GM19324 (cell line): ENCODE data around the gene CDC42BPB.
"Not testable (repeated sequence)": the region's sequence is repeated elsewhere in the genome, so short reads cannot be mapped to it uniquely, and the experiment has no call there.

Source experiments
- ATAC-seq: cut with Tn5 transposase; IDR thresholded peaks from one replicate; pipeline ENCODE4 v1.9.1; 2021; ENCODE audit warnings: mild to moderate bottlenecking, moderate library complexity; ENCODE audit not compliant: unreplicated experiment, low FRiP score

CDC42BPB gene

GRCh38 chr14:102932484-102933248, 124.7 kb downstream of the CDC42BPB start:
- ATAC-seq = no peak

- ATAC-seq = no peak
Observed at GRCh38 chr14:102931580-102932285, 125.6 kb downstream of the CDC42BPB start.

DNA sequence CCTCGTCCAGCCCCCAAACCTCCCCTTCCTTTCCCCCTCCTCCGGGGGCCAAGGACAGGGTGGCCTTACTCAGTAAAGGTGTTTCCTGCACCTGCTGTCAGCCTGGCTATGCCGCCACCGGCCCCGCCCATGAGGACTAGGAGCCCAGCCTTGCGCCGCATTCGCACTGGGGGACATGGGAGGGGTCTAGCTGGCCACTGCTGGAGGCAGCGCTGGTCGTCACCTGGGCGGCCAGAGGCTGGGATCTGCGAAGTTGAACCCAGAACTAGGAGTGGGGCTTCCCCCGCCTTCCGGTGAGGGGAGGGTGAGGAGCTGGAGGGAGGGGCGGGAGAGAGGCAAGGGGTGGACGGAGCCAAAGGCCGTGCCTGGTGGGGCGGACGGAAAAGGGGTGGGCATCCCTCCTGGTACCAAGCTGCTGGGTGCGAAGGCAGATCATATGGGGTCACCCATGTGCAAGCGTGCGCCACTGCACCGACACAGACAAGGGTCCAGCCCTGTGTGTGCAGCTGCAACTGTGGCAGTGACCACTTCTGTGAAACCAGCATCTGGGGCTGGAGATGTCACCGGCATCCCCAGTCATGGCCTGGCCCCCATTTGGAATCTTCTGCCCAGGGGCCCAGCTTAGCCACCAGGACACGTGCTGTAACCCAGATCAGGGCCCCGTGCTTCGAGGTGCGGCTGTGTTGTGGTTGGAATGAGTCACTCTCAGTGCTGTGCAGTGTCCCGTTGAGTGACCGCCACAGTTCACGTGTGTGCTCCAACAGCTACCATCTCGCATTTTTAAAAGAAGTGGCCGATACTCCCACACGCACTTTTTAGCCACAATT, 126.4 kb downstream of the CDC42BPB start:
- no peak for ATAC-seq

GRCh38 chr14:102930138-102930752, 127.1 kb downstream of the CDC42BPB start:
- ATAC-seq = no peak

GRCh38 chr14:102929241-102930137, 127.9 kb downstream of the CDC42BPB start:
- ATAC-seq = no peak

DNA sequence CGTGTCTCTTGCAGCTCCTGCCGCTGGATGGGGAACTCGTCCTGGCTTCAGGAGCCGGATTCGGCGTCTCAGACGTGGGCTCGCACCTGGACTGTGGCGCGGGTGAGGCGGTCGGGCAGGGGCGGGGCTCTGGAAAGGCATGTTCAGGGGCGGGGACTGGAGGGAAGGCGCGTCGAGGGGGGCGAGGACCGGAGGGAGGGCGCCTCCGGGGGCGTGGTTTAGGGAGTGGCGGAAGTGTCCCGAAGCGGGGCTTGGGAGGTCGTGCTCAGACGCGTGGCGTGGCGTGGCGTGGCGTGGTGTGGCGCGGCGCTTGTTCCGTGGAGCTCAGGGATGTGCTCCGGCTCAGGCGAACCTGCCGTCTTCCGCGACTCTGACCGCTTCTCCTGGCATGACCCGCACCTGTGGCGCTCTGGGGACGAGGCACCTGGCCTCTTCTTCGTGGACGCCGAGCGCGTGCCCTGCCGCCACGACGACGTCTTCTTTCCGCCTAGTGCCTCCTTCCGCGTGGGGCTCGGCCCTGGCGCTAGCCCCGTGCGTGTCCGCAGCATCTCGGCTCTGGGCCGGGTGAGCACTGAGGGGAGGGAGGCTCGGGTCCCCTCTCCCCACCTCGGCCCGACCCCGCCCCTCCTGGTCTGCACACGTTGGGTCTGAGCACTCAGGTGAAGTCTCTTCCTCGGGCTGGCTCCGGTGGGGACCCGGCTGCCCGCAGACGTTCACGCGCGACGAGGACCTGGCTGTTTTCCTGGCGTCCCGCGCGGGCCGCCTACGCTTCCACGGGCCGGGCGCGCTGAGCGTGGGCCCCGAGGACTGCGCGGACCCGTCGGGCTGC, 128.7 kb downstream of the CDC42BPB start:
- ATAC-seq = peak; percentile 50

DNA sequence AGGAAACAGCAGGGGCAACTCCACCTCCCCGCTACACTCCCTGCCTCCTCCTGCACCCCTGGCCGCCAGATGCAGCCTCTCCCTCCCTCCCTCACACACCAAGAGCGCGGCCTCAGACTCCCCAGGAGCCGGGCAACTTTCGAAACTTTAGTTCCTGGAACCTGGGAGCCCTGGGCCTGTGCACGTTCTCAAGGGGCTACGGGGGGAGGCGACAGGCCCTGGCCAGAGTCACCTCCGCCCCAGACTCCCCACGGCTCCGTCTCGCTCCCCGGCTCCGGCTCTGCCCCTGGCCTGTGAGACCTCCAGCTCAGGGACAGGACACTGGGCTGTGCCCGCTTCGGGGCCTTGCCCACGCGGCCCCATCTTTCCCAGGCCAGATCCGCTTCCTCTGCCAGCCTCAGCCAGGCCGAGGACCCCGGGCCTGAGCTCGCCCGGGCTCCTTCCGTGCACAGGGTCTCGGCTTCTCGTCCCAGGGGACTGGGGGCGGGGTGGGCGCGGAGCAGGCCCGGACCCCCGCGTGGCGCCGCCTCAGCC, 129.4 kb downstream of the CDC42BPB start:
- peak; percentile 11 for ATAC-seq

GRCh38 chr14:102927346-102927877, 129.9 kb downstream of the CDC42BPB start:
- ATAC-seq = no peak

DNA sequence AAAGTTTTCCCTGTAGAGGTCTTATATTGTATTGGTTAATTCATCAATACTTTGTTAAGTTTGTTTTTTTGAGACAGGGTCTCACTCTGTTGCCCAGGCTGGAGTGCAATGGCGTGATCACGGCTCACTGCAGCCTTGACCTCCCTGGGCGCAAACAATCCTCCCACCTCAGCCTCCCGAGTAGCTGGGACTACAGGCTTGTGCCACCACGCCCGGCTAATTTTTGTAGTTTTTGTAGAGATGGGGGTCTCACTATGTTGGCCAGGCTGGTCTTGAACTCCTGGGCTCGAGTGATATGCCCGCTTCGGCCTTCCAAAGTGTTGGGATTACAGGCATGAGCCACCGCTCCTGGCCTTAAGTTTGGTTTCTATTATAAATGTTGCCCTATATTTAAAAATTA, 130.5 kb downstream of the CDC42BPB start:
- not testable (repeated sequence) for ATAC-seq

DNA sequence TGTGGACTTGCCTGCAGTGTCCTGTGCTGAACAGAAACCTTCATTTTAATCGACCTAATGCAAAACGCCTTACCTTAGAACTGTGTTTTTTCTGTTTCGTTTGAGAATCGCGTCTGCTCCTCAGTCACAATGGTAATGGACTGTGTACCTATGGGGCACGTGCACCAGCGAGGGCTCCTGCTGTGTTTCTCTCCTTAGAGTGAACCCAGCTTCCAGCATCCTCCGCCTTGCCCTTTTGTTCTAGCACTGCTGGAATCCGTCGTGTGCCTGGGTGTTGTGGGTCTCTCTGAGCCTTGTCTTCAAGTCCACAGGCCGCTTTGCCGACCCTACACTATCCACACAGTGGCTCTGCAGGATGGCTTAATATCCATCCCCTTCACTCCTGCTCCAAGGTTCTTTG, 131.2 kb downstream of the CDC42BPB start:
- no peak for ATAC-seq

DNA sequence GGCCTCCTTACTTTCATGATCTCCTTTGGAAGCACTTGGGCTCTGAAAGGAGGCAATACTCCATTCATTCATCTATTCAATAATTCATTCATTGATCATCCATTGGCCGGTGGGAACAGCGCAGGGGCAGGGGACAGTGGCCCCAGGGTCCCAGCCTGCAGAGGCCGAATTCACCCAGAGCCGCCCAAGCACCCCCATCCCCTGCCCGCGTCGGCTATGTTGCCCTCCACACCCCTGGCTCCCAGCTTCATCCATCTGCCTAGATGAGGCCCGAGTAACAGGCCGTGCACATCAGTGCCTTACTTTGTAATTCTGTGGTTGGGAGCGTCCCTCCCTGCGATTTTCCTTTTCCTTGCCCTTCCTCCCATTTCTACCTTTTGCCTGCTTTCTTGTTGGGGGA, 131.7 kb downstream of the CDC42BPB start:
- no peak for ATAC-seq

DNA sequence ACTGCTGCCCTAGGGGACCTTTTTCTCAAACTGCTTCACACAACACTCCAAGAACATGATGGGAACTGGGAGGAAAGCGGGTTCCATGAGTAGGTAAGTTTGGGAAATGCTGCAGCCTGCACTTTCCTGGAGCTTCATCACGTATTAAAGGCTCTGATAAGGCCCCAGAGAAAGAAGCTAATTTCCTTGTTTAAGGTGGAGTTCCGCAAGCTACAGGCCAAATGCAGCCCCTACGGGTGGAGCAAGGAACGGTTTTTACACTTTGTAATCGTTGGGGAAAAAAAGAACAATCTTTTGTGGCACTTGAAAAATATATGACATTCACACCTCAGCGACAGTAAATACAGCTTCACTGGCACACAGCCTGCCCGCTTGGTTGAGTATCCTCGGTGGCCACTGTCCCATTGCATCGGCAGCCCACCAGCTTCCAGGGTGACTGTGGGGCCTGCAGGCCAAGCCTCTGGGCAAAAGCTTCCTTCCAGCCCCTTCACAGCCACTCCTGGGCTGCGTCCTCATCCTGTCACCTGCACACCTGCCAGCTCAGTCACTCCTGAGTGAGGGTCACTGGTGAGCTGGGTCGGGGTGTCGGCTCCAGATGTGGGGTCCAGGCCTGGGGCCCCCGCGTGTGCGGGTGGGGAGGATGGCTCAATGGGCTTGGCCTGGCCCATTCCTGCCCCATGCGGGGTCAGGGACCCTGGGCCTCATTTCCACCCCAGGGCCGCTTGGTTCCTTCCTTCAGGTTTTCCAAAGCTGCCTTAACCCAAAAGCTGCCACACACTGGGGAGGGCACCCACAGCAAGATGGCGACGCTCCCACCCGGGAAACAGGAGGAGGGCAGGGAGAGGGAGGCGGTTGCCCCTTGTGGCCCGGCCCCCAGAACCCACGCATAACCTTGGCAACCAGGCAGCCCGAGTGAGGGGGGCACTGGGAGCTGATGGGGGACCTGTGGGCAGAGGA, 132.4 kb downstream of the CDC42BPB start:
- ATAC-seq = no peak

GRCh38 chr14:102923925-102924486, 133.3 kb downstream of the CDC42BPB start:
- ATAC-seq = no peak

DNA sequence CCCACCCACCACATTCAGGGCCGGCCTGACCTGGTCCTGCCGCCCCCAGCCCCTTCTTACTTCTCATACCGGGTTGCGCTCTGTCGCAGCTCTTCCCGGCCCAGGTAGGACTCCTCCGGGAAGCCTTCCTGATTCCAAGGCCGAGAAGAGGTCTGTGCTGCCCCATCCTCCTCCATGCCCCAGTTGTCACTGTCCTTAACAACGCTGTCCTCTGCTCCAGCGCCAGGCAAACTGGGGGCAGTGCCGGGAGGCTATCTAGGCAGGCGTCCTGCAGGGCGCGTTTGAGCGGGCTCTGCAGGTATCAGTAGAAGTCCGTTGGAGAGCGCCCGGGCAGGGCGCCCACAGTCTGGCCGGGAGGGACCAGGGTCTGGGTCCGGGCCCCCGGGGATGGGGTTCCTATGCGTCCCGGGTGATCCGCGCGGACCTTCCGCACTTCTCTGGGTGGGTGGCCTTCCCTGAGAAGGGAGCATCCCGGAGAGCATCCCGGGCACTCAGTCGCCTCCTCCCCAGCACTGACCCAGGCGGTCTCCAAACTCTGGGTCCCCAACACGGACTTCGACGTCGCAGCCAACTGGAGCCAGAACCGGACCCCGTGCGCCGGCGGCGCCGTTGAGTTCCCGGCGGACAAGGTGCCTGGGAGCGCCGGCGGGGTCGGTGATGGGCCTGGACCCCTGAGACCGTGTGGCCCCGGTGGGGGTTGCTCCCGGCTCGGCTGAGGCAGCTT, 134.0 kb downstream of the CDC42BPB start:
- no peak for ATAC-seq

DNA sequence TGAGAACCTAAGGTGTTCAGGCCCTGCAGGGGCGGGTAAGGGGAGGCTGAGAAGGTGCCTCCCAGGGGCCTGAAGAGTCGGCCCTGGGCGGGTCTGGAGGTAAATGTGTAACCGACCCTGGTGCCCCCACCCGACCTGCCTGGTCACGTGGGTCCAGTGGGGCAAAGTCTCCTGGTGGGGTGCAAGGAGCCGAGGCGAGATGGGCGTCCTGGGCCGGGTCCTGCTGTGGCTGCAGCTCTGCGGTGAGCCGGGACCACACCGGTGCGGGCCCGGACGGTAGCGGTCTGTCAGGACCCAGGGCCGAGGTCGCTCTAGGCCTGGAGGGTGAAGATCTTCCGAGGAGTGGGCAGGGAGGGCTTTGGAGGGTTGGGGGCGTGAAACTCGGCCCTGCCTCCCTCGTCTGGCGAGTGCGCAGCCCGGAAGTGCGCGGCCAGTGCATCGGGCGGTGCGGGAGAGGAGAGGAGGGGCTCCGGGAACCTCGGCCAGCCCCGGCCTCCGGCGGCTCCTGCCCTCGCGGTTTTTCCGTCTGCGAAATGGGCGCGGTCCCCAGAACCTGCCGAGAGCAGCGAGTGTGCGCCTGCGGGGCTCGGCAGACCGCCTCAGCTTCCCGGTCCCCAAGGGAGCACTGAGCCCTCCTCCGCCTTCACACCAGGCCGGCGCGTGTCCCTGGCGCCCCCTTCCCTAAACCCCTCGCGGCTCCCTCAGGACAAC, 134.7 kb downstream of the CDC42BPB start, which contains the start of gene AMN:
Gene AMN, plus strand, starts transcription at position 174 of the 711 bp plus-strand sequence. Its CDS starts 26 bp downstream, at position 200.
- ATAC-seq = no peak

GRCh38 chr14:102920998-102921304, 136.4 kb downstream of the CDC42BPB start:
- no peak for ATAC-seq
